HL-60 (cell line): ENCODE measurements around the gene HSPA14.

Experiments
- CTCF ChIP-seq: IDR thresholded peaks from one replicate; pipeline ENCODE4 v1.5.1; 2011; ENCODE audit warnings: low read length, control low read depth, inconsistent platforms; ENCODE audit not compliant: insufficient read depth
- POLR2AphosphoS5 ChIP-seq: IDR thresholded peaks from 2 replicates; pipeline ENCODE4 v1.6.1; 2012; ENCODE audit warnings: low read depth
- REST ChIP-seq: IDR thresholded peaks from 2 replicates; pipeline ENCODE4 v1.6.1; 2012; ENCODE audit warnings: low read depth; ENCODE audit not compliant: insufficient replicate concordance

DNA sequence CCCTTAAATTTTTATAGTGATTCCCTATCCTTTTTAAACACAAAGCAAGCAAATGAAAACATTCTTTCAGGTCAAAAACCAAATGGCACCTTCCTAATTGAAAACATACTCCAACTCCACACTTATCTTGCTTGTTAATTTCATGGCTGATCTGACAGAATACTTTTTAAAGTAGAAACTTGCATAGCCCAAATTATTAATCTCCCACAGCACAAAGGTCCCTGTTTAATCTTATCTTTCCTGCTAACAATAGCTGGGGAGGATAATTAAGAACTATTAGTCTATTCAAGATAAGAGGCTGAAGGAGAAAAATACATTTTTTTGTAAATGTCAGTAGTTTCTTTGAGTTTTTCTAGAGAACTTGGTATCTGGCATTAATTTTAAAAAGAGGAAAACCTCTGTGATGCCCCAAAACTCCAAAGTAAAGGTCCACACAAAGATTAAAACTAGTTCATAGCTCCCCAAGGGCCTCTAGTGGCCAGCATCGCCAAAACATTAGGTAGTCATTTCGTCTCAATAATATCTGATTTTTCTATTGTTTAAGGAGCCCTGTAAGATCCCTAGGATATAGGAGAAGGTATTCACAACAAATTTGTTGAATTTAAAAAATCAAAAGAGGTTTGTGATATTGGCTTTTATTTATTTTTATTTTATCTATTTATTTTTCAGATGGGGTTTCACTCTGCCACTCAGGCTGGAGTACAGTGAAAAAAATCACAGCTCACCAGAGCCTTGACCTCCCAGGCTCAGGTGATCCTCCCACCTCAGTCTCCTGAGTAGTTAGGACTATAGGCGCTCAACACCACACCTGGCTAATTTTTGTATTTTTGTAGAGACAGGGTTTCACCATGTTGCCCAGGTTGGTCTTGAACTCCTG lies 15.0 kb upstream of the HSPA14 start:
- no peak for TF ChIP-seq CTCF
- TF ChIP-seq REST: no peak
- TF ChIP-seq POLR2AphosphoS5: no peak
